Nephron progenitor cell (in vitro differentiated cells): ENCODE data around the gene CFAP54.
A peak's percentile ranks its signal among the peaks of the same experiment; 100 is the strongest.

ENCODE experiments used
- DNase-seq: peaks from one replicate; pipeline ENCODE4 v3.0.0; 2021
- H3K27ac Mint-ChIP-seq: 2 replicates; pipeline ENCODE4 v1.8.0; 2021; ENCODE audit warnings: mild to moderate bottlenecking, moderate library complexity, mixed read lengths
- H3K27me3 Mint-ChIP-seq: 2 replicates; pipeline ENCODE4 v1.8.0; 2021; ENCODE audit warnings: mild to moderate bottlenecking, low read depth, mixed read lengths; ENCODE audit not compliant: poor library complexity
- H3K36me3 Mint-ChIP-seq: 2 replicates; pipeline ENCODE4 v1.8.0; 2021; ENCODE audit warnings: low read depth, mixed read lengths
- H3K4me1 Mint-ChIP-seq: 2 replicates; pipeline ENCODE4 v1.8.0; 2021; ENCODE audit warnings: mixed read lengths
- H3K4me3 Mint-ChIP-seq: 2 replicates; pipeline ENCODE4 v1.8.0; 2021; ENCODE audit warnings: mild to moderate bottlenecking, moderate library complexity, mixed read lengths
- H3K9me3 Mint-ChIP-seq: 2 replicates; pipeline ENCODE4 v1.8.0; 2021; ENCODE audit warnings: mild to moderate bottlenecking, moderate library complexity, mixed read lengths
- TF ChIP-seq, protein P1 (sequence below): fragments of 200-600 bp; sonication (generic); IDR thresholded peaks from 2 replicates; pipeline ENCODE4 v1.5.0; 2021; ENCODE audit warnings: antibody characterized with exemption

Gene CFAP54

DNA sequence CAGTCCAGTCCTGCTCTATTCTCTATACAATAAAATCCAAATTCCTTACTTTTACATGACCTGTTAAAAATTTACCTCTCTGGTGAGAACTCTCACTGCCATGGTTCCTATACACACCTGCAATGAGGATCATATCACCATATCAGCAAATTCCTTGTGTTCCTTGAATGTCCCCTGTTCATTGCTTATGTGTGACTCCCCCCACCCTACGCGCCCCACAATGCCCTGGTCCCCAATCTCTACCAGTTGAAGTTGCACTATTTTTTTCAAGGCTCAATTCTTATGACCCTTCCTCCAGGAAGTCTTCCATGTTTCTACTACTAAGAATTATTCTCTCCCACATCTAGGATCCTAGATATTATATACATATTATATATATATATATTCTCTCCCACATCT is 335.5 kb downstream of the CFAP54 start:
- Mint-ChIP-seq H3K9me3 (peaks cover 4% of the 10 kb centered on the region), H3K4me1 (no peaks in the 10 kb centered on the region), H3K36me3 (no peaks in the 10 kb centered on the region), H3K27ac (no peak overlapping the region), H3K27me3 (peaks cover 2% of the 10 kb centered on the region), H3K4me3 (no peak overlapping the region)
- TF ChIP-seq, protein P1, sequence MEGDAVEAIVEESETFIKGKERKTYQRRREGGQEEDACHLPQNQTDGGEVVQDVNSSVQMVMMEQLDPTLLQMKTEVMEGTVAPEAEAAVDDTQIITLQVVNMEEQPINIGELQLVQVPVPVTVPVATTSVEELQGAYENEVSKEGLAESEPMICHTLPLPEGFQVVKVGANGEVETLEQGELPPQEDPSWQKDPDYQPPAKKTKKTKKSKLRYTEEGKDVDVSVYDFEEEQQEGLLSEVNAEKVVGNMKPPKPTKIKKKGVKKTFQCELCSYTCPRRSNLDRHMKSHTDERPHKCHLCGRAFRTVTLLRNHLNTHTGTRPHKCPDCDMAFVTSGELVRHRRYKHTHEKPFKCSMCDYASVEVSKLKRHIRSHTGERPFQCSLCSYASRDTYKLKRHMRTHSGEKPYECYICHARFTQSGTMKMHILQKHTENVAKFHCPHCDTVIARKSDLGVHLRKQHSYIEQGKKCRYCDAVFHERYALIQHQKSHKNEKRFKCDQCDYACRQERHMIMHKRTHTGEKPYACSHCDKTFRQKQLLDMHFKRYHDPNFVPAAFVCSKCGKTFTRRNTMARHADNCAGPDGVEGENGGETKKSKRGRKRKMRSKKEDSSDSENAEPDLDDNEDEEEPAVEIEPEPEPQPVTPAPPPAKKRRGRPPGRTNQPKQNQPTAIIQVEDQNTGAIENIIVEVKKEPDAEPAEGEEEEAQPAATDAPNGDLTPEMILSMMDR: no peak
- no peak for DNase-seq

DNA sequence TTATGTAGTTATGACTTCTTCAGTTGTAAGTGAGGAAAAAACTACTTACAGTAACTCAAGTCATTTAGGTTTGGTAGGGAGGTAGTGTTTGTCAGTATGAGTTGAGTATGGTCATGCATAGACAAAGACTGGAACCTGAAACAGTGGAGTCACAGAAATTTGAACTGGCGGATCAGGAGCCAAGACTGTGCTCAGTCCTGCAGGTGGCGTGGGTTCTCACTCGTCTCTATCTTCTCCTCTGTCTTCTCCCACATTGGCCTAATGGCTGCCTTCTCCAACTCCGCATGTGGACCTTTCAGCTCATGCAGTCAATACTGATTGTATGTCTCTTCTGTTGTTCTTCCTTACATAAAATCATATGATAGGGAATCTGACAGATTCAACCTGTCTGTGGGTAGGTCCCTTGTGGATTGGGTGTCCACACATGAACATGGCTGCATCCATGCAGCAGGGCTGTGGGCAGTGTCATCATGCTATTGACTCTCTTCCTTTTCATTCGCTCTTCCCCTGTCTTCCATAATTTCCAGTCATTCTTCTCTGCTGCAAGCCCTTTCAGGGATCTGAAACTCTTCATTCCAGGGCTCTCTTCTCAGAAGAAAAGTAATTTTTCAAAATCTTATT is 338.9 kb downstream of the CFAP54 start:
- Mint-ChIP-seq H3K27me3 (no peaks in the 10 kb centered on the region), H3K4me3 (no peak overlapping the region), H3K4me1 (no peaks in the 10 kb centered on the region), H3K36me3 (no peaks in the 10 kb centered on the region), H3K9me3 (peaks cover 5% of the 10 kb centered on the region), H3K27ac (no peak overlapping the region)
- DNase-seq: no peak
- TF ChIP-seq, protein P1: no peak

DNA sequence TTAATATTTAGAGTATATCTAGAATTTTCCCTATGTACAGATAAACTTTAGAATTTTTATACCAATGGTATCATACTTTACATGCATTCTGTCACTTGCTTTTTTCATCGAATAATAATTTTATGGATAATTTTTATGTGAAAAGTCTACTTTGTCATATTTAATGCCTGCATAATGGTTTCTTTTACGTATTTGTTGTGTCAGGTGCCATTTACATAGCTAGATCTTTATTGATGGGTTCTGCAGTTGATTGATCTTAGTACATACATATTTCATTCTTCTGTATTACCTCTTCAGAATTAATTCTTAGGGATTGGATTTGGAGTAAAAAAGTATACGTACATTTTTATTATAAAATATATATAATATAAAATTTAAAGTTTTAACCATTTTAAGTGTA is 340.0 kb downstream of the CFAP54 start:
- no peak for DNase-seq
- Mint-ChIP-seq H3K4me1 (peaks cover 5% of the 10 kb centered on the region), H3K9me3 (peaks cover 5% of the 10 kb centered on the region), H3K36me3 (no peaks in the 10 kb centered on the region), H3K27me3 (no peaks in the 10 kb centered on the region), H3K4me3 (no peak overlapping the region), H3K27ac (no peak overlapping the region)
- TF ChIP-seq, protein P1: no peak

DNA sequence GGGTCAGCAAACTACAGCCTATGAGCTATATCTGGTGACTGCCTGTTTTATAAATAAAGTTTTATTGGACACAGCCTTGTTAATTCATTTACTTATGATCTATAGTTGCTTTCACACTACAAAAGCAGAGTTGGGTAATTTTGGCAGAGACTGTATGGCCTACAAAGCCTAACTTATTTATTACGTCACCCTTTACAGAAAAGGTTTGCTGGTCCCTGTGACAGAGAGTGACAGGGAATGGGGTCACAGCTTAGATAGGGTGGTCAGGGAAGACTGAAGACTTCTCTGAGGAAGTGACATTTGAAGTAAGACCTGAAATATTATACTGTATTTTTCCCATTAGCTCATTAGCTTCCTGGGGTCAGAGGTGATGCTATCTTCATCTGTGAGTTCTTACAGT is 342.0 kb downstream of the CFAP54 start:
- Mint-ChIP-seq H3K27me3 (no peaks in the 10 kb centered on the region), H3K27ac (no peak overlapping the region), H3K4me3 (no peak overlapping the region), H3K9me3 (peaks cover 5% of the 10 kb centered on the region), H3K4me1 (peaks cover 12% of the 10 kb centered on the region), H3K36me3 (no peaks in the 10 kb centered on the region)
- TF ChIP-seq, protein P1: no peak
- DNase-seq: no peak

DNA sequence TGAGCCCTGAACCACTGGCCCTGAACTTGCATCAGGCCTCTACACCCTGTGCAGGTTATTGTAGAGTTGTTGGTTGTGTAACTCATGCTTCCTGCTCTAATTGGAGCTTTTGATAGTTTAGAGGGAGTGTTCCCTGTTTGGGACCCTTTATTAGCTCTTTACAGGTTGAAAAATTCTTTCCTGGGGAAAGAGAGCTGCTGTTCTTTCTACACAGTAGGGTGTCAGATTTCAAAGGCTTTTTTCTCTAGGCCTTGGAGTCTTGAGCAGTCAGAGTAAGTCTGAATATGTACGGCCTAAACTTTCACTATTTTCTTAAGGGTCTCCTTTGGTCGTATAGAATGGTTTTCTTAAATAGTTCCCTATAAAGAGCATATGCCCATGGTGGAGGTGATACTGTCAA is 356.9 kb downstream of the CFAP54 start:
- Mint-ChIP-seq H3K36me3 (no peaks in the 10 kb centered on the region), H3K27ac (peak overlapping the region; percentile 91), H3K4me3 (peak overlapping the region; percentile 12), H3K9me3 (no peaks in the 10 kb centered on the region), H3K4me1 (peaks cover 42% of the 10 kb centered on the region), H3K27me3 (peaks cover 7% of the 10 kb centered on the region)
- no peak for DNase-seq
- TF ChIP-seq, protein P1: no peak

DNA sequence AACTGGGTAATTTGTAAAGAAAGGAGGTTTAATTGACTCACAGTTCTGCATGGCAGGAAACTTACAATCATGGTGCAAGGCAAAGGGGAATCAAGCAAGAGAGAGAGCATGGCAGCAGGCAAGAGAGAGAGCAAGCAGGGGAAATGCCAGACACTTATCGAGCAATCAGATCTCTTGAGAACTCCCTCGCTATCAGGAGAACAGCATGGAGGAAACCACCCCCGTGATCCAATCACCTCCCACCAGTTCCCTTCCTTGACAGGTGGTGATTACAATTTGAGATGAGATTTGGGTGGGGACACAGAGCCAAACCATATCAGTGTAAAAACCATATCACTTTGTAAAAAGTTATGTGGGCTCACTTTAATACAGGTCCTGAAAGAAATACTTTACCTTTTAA is 361.3 kb downstream of the CFAP54 start:
- H3K4me3 Mint-ChIP-seq: no peak overlapping the region
- DNase-seq: no peak
- TF ChIP-seq, protein P1: no peak
- no peaks in the 10 kb centered on the region for H3K36me3 Mint-ChIP-seq
- H3K9me3 Mint-ChIP-seq: peaks cover 11% of the 10 kb centered on the region
- H3K4me1 Mint-ChIP-seq: peaks cover 47% of the 10 kb centered on the region
- H3K27ac Mint-ChIP-seq: peak overlapping the region; percentile 34
- peaks cover 4% of the 10 kb centered on the region for H3K27me3 Mint-ChIP-seq
